Heart right ventricle (tissue), 16 donors: ENCODE measurements around the gene AZIN2. TPM values are rescaled to one million over a fixed set of nuclear protein-coding genes. Genes with fewer than 3 reads are reported as not detected.

Source experiments
- ATAC-seq, 8 donors: fragments of 200-7000 bp; cut with Tn5 transposase; one replicate each; pipeline ENCODE4 v1.9.1; 2020; ENCODE audit warnings: mild to moderate bottlenecking in 8 of 8, moderate library complexity in 8 of 8, moderate number of reproducible peaks in 1 of 8
- DNase-seq, 2 donors: peaks; one replicate each; pipeline ENCODE4 v3.0.0-alpha.2; 2020
- H3K27ac ChIP-seq, 10 donors: fragments of 200-600 bp; sonication (generic) in 2 of 10; one replicate each; pipeline versions ENCODE4 v1.5.0 to v1.8.0; 2020 to 2022; ENCODE audit warnings: mild to moderate bottlenecking in 3 of 10
- H3K27me3 ChIP-seq, 7 donors: fragments of 200-600 bp; one replicate each; pipeline ENCODE4 v1.8.0; 2021 to 2022; ENCODE audit warnings: mild to moderate bottlenecking in 2 of 7
- H3K36me3 ChIP-seq, 9 donors: fragments of 200-600 bp; sonication (generic) in 1 of 9; one replicate each; pipeline versions ENCODE4 v1.5.0 to v1.8.0; 2020 to 2022; ENCODE audit warnings: mild to moderate bottlenecking in 2 of 9
- H3K4me1 ChIP-seq, 9 donors: fragments of 200-600 bp; sonication (generic) in 1 of 9; one replicate each; pipeline versions ENCODE4 v1.5.0 to v1.8.0; 2020 to 2022; ENCODE audit warnings: mild to moderate bottlenecking in 4 of 9
- H3K4me3 ChIP-seq, 10 donors: fragments of 200-600 bp; sonication (generic) in 2 of 10; one replicate each; pipeline versions ENCODE4 v1.5.0 to v1.8.0; 2020 to 2022; ENCODE audit warnings: mild to moderate bottlenecking in 7 of 10, moderate library complexity in 2 of 10
- H3K9me3 ChIP-seq, 11 donors: fragments of 200-600 bp in 10 of 11; sonication (generic) in 2 of 11; one replicate each; pipeline versions ENCODE4 v1.5.0 to v1.8.0; 2013 to 2022; ENCODE audit warnings: mild to moderate bottlenecking in 2 of 11, control low read depth in 1 of 11, moderate library complexity in 1 of 11
- WGBS, 2 donors: extraction: QIAGEN DNeasy Blood & Tissue Kit; methylation state at CpG; one replicate each; pipeline ENCODE4 v1.1.7; 2013; ENCODE audit warnings: inconsistent platforms in 1 of 2; 5-methylcytosine and 5-hydroxymethylcytosine counted together
- intact Hi-C, 10 donors: fragments of 100-400 bp; cut with DNase I; formaldehyde crosslinking; loops; one replicate each; pipeline versions ENCODE4 v1.11.1 to v1.14.2; 2022
- polyA plus RNA-seq, 2 donors: library from polyadenylated mRNA; stranded (reverse); fragments of 200-250 nt; gene quantifications; one replicate each; pipeline ENCODE4 v1.2.3, GENCODE V29; 2013
- total RNA-seq, 10 donors: library from RNA; stranded (reverse); fragmentation: NEBNext Ultra II Directional in 3 of 10; extraction: Animal tissue kit (Norgen Biotek cat#: 25700) in 3 of 10; gene quantifications; one replicate each; pipeline versions ENCODE4 v1.2.1 to v1.2.4, GENCODE V29; 2021 to 2023
- TF ChIP-seq, protein P1 (sequence below), 9 donors: fragments of 200-600 bp; sonication (generic) in 2 of 9; IDR thresholded peaks; one replicate each; pipeline versions ENCODE4 v1.5.0 to v1.8.0; 2021 to 2022; ENCODE audit warnings: antibody characterized with exemption in 9 of 9, mild to moderate bottlenecking in 5 of 9, moderate library complexity in 1 of 9
- donor health status: Arrhythmogenic right ventricular cardiomyopathy.
- donor health status: ischemic (EF 13 %, LVEDD 7.1; RV severe dilation, severe dysfunction).
- donor health status: healthy with polysubstance abuse.
- donor health status: DM: no; HTN: yes; CAD: no.
- donor health status: DM: no; HTN: no; CAD: no.
- donor health status: ischemic (EF 25% LVEDD 6.9; RV normal size, moderate dysfunction).
- donor health status: ischemic (EF 25% LVEDD 5.7; RV mildly dilated, moderate dysfunction).
- donor health status: healthy.
- donor health status: DM: yes; HTN: yes; CAD: no.
- donor health status: Ischemic cardiomyopathy.
- donor health status: ischemic (EF 35%, LVEDD 5.7; RV mildly dilated, moderate dysfunction).
- donor health status: nonischemic (EF 11% LVEDD 7.7; RV severe dilation, severe dysfunction).
- donor health status: DM: yes; HTN: yes; CAD: no.
- donor health status: PGD.
- donor health status: ischemic (EF 29% LVEDD 5.4; RV normal size, mild dysfunction).
- donor health status: nonischemic (EF 23%, LVEDD 6.1; RV moderate dilation, normal function).

AZIN2 gene
- total and polyA plus RNA-seq, 12 donors: 1.1 to 6.9 (median 2.7) TPM

DNA sequence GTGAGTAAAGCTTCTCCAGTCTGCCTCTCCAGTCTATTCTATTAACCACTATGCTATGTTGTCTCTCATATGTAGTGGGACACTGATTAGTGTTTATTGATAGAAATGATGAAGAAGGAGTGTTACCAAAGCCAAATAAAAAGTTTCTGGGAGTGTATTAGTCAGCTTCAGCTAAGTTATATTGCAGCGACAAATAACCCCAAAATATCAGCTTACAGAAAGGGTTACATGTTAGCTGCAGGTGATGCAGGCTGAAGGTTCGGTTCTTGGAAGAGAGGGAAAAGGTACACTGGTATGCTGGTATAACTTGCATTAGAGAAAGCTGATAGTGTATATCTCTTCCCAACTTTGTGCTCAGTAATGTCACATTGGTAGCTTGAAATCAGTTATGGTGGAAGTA lies 33.7 kb upstream of the AZIN2 start:
- Histone ChIP-seq H3K36me3 (no peaks in the 10 kb centered on the region), H3K4me1 (peaks cover 0 to 37% (median 9%) of the 10 kb centered on the region in 9 donors), H3K9me3 (no peaks in the 10 kb centered on the region), H3K4me3 (no peak overlapping the region), H3K27me3 (no peaks in the 10 kb centered on the region), H3K27ac (no peak overlapping the region)
- no peak for DNase-seq
- intact Hi-C loops: loop anchor here in 2 of 10 donors (10.0 kb wide), 2 partner anchors 92 to 112 kb away; no protein-coding TSS in a partner anchor
- 96% methylated on average over 2 of the region's 2 CpGs for WGBS, 2 donors
- no peak for ATAC-seq
- TF ChIP-seq, protein P1, sequence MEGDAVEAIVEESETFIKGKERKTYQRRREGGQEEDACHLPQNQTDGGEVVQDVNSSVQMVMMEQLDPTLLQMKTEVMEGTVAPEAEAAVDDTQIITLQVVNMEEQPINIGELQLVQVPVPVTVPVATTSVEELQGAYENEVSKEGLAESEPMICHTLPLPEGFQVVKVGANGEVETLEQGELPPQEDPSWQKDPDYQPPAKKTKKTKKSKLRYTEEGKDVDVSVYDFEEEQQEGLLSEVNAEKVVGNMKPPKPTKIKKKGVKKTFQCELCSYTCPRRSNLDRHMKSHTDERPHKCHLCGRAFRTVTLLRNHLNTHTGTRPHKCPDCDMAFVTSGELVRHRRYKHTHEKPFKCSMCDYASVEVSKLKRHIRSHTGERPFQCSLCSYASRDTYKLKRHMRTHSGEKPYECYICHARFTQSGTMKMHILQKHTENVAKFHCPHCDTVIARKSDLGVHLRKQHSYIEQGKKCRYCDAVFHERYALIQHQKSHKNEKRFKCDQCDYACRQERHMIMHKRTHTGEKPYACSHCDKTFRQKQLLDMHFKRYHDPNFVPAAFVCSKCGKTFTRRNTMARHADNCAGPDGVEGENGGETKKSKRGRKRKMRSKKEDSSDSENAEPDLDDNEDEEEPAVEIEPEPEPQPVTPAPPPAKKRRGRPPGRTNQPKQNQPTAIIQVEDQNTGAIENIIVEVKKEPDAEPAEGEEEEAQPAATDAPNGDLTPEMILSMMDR (IDR thresholded peaks at IDR 0.05): no peak

DNA sequence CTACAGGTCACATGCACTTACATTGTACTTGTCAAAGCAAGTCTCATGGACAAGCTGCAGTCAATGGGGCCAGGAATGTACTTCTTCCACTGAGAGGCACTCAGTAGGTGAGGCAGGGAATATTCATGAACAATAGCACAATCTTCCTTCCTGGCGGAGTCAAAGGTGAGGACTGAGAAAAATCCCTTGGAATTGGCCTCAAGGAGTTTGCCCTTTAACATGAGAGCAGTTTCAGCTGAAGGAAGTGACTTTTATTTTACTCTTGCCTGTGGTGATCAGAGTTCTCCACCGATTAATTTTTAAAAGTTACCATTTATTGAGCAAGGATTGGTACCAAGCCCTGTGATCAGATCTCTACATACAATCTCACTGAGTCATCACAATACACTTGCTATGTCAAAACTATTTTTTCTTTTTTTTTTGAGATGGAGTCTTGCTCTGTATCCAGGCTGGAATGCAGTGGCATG lies 33.1 kb upstream of the AZIN2 start:
- Histone ChIP-seq H3K27me3 (no peaks in the 10 kb centered on the region), H3K36me3 (no peaks in the 10 kb centered on the region), H3K4me1 (peaks cover 0 to 37% (median 9%) of the 10 kb centered on the region in 9 donors), H3K27ac (no peak overlapping the region), H3K4me3 (no peak overlapping the region), H3K9me3 (no peaks in the 10 kb centered on the region)
- no peak for ATAC-seq
- TF ChIP-seq, protein P1 (IDR thresholded peaks at IDR 0.05): no peak
- intact Hi-C loops: loop anchor here in 2 of 10 donors (10.0 kb wide), 2 partner anchors 93 to 113 kb away; no protein-coding TSS in a partner anchor
- WGBS, 2 donors: 90 to 93% methylated on average over 2 of the region's 2 CpGs
- DNase-seq: no peak

DNA sequence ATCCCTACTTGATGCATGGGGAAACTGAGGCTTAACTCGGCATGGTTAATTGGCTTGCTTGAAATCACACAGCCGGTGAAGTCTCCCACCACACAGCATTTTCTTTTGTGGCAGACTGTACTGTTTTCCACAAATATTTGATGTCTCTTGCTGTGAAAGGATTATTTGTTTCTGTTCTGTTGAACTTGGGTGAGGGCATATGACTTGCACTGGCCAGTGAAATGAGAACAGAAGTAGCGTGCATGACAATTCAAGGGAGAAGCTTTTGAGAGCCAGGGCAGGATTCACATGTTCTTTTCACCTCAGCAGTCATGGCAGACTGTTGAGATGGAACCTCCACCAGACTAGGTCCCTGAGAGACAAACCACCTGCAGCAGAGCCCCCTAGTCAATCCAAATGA lies 32.5 kb upstream of the AZIN2 start:
- Histone ChIP-seq H3K9me3 (no peaks in the 10 kb centered on the region), H3K36me3 (no peaks in the 10 kb centered on the region), H3K27ac (no peak overlapping the region), H3K4me1 (peaks cover 0 to 37% (median 5%) of the 10 kb centered on the region in 9 donors), H3K4me3 (no peak overlapping the region), H3K27me3 (no peaks in the 10 kb centered on the region)
- TF ChIP-seq, protein P1 (IDR thresholded peaks at IDR 0.05): no peak
- intact Hi-C loops: loop anchor here in 2 of 10 donors (10.0 kb wide), 2 partner anchors 94 to 114 kb away; no protein-coding TSS in a partner anchor
- DNase-seq (no peak), ATAC-seq (no peak)
- 90 to 91% methylated on average over 3 of the region's 3 CpGs for WGBS, 2 donors

DNA sequence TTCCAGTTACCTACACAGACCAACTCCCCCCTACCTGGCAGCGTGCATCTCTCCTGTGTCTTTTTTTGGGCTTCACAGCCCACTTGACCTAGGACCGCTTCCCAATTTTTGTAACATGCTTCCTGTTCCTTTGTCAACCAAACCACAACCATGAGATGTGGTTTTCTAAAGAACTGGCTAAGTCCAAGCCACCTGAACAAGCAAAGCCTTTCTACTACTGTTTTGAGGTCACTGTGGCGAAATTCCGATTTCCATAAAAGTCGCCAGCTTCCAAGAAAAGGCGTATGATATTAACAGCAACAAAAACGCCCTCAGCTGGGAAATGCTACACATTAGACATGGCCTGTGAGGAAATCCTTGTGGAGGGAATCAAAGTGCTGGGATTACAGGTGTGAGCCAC lies 31.6 kb upstream of the AZIN2 start:
- intact Hi-C loops: loop anchor here in 2 of 10 donors (10.0 kb wide), 2 partner anchors 95 to 115 kb away; no protein-coding TSS in a partner anchor
- WGBS, 2 donors: 91 to 95% methylated on average over 7 of the region's 7 CpGs
- ATAC-seq: peak in 1 of 8 donors; percentile 62
- Histone ChIP-seq H3K27ac (peak overlapping the region in 1 of 10 donors; percentile 10), H3K27me3 (no peaks in the 10 kb centered on the region), H3K36me3 (no peaks in the 10 kb centered on the region), H3K4me1 (peaks cover 0 to 32% (median 0%) of the 10 kb centered on the region in 9 donors), H3K9me3 (no peaks in the 10 kb centered on the region), H3K4me3 (no peak overlapping the region)
- no peak for DNase-seq
- TF ChIP-seq, protein P1 (IDR thresholded peaks at IDR 0.05): no peak
